HG03196 (cell line): ENCODE results near the gene PITPNM2.
"Not testable (repeated sequence)": the region's sequence is repeated elsewhere in the genome, so short reads cannot be mapped to it uniquely, and the experiment has no call there.

ENCODE experiments used
- ATAC-seq: cut with Tn5 transposase; IDR thresholded peaks from one replicate; pipeline ENCODE4 v1.9.1; 2021; ENCODE audit not compliant: unreplicated experiment

The PITPNM2 gene

DNA sequence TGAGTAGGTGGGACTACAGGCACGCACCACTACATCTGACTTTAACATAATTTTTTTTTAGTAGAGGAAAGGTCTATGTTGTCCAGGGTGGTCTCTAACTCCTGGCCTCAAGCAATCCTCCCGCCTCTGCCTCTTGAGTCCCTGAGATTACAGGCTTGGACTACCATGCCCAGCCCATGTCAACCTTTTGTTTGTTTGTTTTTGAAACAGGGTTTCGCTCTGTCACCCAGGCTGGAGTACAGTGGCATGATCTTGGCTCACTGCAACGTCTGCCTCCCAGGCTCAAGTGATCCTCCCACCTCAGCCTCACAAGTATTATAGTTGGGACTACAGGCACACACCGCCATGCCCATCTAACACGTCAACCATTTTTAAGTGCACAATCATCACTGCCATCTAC, 29.2 kb downstream of the PITPNM2 start:
- ATAC-seq: no peak

DNA sequence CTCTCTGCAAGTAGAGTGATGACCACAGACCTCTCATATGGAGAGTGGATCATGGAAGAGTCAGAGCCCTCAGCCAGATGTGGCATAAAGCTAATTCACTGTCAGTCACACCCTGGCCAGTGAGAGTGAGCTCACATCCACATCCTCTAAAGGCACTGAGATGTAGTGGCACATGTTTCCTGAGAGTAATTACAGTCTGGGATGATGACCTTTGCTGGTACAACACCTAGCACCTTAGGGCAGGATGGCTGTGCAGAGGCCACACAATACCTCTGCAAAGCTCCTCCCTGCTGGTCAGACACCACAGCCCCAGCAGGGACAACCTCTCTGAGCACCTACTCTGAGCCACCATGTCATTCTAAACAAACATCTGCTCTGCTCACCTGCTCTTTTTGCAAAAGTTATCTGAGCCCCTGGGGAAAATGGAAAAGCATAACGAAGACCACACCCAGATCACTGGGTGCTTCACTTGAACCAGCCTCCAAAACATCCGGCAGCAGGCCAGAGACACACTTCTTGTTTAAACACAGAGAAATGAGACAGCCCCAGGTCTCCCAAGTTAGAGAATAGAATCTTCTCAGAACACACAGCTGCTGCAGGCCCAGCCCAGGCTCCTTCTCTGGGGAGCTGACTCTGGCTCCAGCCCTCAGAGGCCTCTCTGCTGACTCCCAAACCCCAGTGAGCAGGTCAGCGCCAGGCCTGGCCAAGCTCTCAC, 30.3 kb downstream of the PITPNM2 start:
- ATAC-seq: no peak

DNA sequence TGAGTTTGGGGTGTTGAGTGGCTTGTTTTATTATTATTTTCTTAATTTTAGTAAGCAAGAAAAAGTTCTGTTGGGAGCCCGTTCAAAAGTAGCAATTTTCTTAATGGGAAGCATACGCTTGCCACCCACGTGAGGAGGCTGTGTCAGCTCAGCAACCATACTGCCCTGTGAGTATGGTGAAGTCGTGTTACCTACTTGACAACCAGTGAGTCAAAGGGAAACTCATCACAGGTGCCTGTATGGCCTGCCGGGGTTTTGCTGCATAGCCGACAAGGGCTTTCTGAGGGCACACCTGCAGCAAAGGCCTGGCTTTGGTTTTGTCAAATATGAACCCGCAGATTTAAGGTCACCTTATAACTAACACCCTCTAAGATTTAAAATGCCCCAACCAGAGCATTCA, 31.1 kb downstream of the PITPNM2 start:
- peak; percentile 65 for ATAC-seq

GRCh38 chr12:123118497-123118896, 32.4 kb downstream of the PITPNM2 start:
- ATAC-seq: no peak

- ATAC-seq: no peak
These were observed 35.3 kb downstream of the PITPNM2 start for GRCh38 chr12:123115409-123116121.

GRCh38 chr12:123114304-123115083, 36.4 kb downstream of the PITPNM2 start:
- ATAC-seq: no peak

GRCh38 chr12:123113026-123113425, 37.9 kb downstream of the PITPNM2 start:
- ATAC-seq: no peak

GRCh38 chr12:123111498-123112165, 39.3 kb downstream of the PITPNM2 start:
- no peak for ATAC-seq

- ATAC-seq: no peak
These were observed 41.5 kb downstream of the PITPNM2 start for GRCh38 chr12:123109319-123109772.

GRCh38 chr12:123108682-123109066, 42.2 kb downstream of the PITPNM2 start:
- no peak for ATAC-seq

DNA sequence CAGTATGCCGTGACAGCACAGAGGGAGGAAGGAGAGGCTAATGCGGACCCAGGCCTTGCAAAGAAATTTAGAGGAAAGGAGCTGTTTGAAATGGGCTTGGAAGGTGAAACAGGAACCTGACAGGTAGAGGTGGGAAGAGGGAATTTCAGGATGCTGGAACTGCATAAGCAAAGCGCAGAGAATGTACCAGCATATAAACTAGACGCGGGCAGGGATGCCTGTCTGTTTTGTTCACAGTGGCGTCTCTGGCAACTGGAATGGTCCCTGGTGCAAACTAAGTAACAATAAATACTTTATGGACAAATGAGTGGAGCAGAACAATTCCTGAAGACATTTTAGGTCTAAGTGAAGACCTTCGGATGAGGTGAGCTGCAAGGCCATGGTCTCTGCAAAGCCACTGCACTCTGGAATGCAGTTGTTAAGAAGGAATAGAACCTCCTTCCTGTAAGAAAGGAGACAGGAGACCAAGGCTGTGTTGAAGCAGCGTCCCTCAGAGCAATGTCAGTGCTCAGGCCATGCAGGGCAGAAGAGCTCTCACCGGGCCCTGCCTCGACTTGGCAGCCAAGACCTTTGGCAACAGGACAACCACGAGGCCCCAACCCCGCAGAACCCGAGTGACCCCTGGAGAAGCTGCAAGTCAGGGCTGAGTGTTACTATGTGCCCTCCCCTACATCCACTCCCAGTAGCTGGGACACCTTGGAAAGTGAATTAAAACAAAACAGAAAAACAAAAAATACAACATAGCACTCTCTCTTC, 42.8 kb downstream of the PITPNM2 start:
- ATAC-seq: no peak

GRCh38 chr12:123106640-123107359, 44.1 kb downstream of the PITPNM2 start:
- peak; percentile 50 for ATAC-seq

DNA sequence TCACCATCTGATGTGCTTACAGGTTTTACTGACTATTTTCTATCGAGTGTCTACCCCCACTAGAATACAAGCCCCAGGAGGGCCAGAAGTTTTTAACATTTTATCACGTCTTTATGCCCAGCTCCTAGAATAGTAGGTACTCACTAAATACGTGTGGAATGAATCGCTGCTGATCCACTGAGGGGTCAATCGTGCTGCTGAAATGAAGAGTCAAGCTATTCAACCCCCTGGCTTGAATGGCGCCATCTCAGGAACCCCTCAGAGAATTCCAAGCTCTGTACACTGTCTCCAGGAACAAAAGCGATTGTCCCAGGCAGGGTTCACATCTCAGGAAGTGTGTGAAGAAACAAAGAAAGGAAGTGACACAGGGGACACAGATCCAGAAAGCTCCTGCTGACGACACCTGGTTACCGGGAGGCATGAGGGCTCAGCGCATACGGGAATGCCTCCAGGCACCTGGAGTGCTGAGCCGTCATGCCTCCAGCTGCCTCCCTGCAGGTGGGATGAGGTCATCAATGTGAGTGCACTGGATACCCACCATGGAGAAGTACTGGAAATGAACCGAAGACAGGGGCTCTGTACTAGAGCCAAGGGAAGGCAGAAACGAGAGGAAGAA, 45.6 kb downstream of the PITPNM2 start:
- ATAC-seq: no peak

- no peak for ATAC-seq
These were observed 46.1 kb downstream of the PITPNM2 start for GRCh38 chr12:123104809-123105208.

DNA sequence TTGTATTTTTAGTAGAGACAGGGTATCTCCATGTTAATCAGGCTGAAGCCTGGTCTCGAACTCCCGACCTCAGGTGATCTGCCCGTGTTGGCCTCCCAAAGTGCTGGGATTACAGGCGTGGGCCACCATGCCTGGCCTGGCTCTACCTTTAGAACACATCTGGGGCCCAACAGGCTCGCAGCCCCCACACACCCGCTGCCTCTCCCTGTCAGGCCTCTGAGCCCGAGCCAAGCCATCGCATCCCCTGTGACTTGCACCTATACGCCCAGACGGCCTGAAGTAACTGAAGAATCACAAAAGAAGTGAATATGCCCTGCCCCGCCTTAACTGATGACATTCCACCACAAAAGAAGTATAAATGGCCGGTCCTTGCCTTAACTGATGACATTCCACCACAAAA, 46.8 kb downstream of the PITPNM2 start:
- ATAC-seq: not testable (repeated sequence)

GRCh38 chr12:123102781-123103503, 47.9 kb downstream of the PITPNM2 start:
- no peak for ATAC-seq

DNA sequence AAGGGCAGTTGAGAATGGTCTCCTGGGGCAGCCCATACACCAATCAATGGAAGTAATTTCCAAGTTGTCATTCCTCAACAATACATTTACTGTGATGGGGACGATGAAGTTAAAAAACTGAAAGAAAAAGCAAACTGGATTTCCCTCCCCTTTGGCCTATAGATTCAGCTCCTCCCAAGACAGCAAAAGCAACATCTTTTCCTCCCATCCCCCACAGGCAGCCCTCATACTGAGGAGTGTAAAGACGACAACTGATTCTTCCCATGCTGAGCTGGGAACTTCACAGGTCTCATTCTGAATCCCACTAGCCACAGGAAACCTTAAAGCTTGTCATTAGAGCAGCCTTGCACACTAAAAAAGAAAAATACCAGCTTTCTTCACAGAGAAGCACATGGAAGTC, 48.5 kb downstream of the PITPNM2 start:
- no peak for ATAC-seq

GRCh38 chr12:123101526-123101925, 49.4 kb downstream of the PITPNM2 start:
- no peak for ATAC-seq
